Amniotic epithelial cell (primary cell): Measurements from ENCODE around the gene HES3.

Experiments used
- DNase-seq: peaks from one replicate; pipeline ENCODE4 v3.0.0-alpha.2; 2010; ENCODE audit warnings: low read depth

HES3 gene

GRCh38 chr1:6219641-6220040 is 24.3 kb upstream of the HES3 start:
- DNase-seq = peak; percentile 52

- peak; percentile 43 for DNase-seq
These were observed 23.7 kb upstream of the HES3 start for GRCh38 chr1:6220236-6220635.

GRCh38 chr1:6221210-6221784 is 22.7 kb upstream of the HES3 start:
- DNase-seq = no peak

GRCh38 chr1:6222636-6223035 is 21.3 kb upstream of the HES3 start:
- no peak for DNase-seq

- no peak for DNase-seq
These were observed 20.4 kb upstream of the HES3 start for GRCh38 chr1:6223617-6224016.

GRCh38 chr1:6224718-6225117 is 19.3 kb upstream of the HES3 start:
- no peak for DNase-seq

- DNase-seq = no peak
These were observed 18.3 kb upstream of the HES3 start for GRCh38 chr1:6225651-6226050.

- DNase-seq = no peak
These were observed 10.6 kb upstream of the HES3 start for GRCh38 chr1:6233376-6233775.

- peak; percentile 6 for DNase-seq
These were observed 9.3 kb upstream of the HES3 start for GRCh38 chr1:6234502-6235295.

- no peak for DNase-seq
These were observed 8.7 kb upstream of the HES3 start for GRCh38 chr1:6235296-6235677.

- DNase-seq = no peak
These were observed 6.9 kb upstream of the HES3 start for GRCh38 chr1:6237093-6237492.

GRCh38 chr1:6239213-6239752 is 4.7 kb upstream of the HES3 start:
- DNase-seq = no peak

- peak; percentile 55 for DNase-seq
These were observed 3.8 kb upstream of the HES3 start for GRCh38 chr1:6239950-6240768.

- no peak for DNase-seq
These were observed 2.7 kb upstream of the HES3 start for GRCh38 chr1:6241107-6241886.

GRCh38 chr1:6241887-6242740 is 1.9 kb upstream of the HES3 start:
- DNase-seq = peak; percentile 31

GRCh38 chr1:6243053-6243834 is 735 bp upstream of the HES3 start:
- DNase-seq = no peak

GRCh38 chr1:6244401-6245049 is 546 bp downstream of the HES3 start:
- DNase-seq = no peak

GRCh38 chr1:6245086-6245868 is 1.3 kb downstream of the HES3 start:
- peak; percentile 60 for DNase-seq
